HepG2 (cell line): ENCODE results near the gene NUP214. TPM values are rescaled to one million over a fixed set of nuclear protein-coding genes. Genes with fewer than 3 reads are reported as not detected.

ENCODE experiments used
- ATAC-seq: fragments of 200-7000 bp; cut with Tn5 transposase; 3 replicates; pipeline ENCODE4 v1.9.1; 2020; ENCODE audit warnings: mild to moderate bottlenecking, moderate library complexity
- BruUV-seq: library from RNA; stranded (reverse); fragments of 400-500 nt; replicated peaks from 2 replicates; lab custom pipeline; 2021; lab: Mats Ljungman, UMichigan
- CTCF ChIA-PET: fragments of 300-600 bp; formaldehyde crosslinking; extraction: SDS; loops from one replicate; lab custom pipeline; 2021; ENCODE audit warnings: low total read pairs, inconsistent platforms, low intra/inter-chr PET ratio; lab: Yijun Ruan, JAX
- POLR2A ChIA-PET: fragments of 350-600 bp; sonication (Branson Sonifier 250); formaldehyde crosslinking; loops from one replicate; lab custom pipeline; 2020; ENCODE audit warnings: antibody characterized with exemption, inconsistent platforms; lab: Yijun Ruan, JAX
- DNase-seq: peaks from one replicate; pipeline ENCODE4 v3.0.0-alpha.2; 2015; ENCODE audit warnings: low spot score
- FAIRE-seq: peaks from 3 replicates; lab custom pipeline; 2011; peaks lifted over from hg19 to GRCh38; lab: Jason Lieb, UNC
- H2AFZ ChIP-seq: one replicate; pipeline ENCODE4 v1.6.1; 2011; ENCODE audit warnings: low read length, inconsistent platforms
- H3K27ac ChIP-seq: fragments of 300-600 bp; 3 replicates; pipeline ENCODE4 v1.8.0; 2011; ENCODE audit warnings: mixed run types, mild to moderate bottlenecking, mixed read lengths, low read length, inconsistent platforms; ENCODE audit not compliant: insufficient read depth; ENCODE audit errors: extremely low read length
- H3K27me3 ChIP-seq, 2 experiments: fragments of 200-600 bp in 1 of 2; 2 replicates in 1 of 2; 3 replicates in 1 of 2; pipeline versions ENCODE4 v1.6.0 to v1.8.0; 2011; ENCODE audit warnings: low read length in 2 of 2, mild to moderate bottlenecking in 2 of 2, moderate library complexity in 2 of 2, inconsistent platforms in 1 of 2; ENCODE audit not compliant: insufficient read depth in 2 of 2, control insufficient read depth in 1 of 2
- H3K36me3 ChIP-seq, 2 experiments: fragments of 200-600 bp in 1 of 2; replicated peaks in 1 of 2; 2 replicates in 1 of 2; 3 replicates in 1 of 2; pipeline versions ENCODE4 v1.5.1 to v1.8.0; 2011; ENCODE audit warnings: low read length in 2 of 2, inconsistent platforms in 1 of 2; ENCODE audit not compliant: insufficient read depth in 2 of 2, control insufficient read depth in 1 of 2
- H3K4me1 ChIP-seq: 2 replicates; pipeline ENCODE4 v1.5.1; 2012; ENCODE audit warnings: low read length, inconsistent platforms; ENCODE audit not compliant: insufficient read depth
- H3K4me2 ChIP-seq: 2 replicates; pipeline ENCODE4 v1.6.0; 2011; ENCODE audit warnings: low read depth, low read length, inconsistent platforms
- H3K4me3 ChIP-seq, 3 experiments: fragments of 200-600 bp in 1 of 3; sonication (generic), shearing (Covaris generic) in 1 of 3; replicated peaks in 1 of 3; 2 replicates each; pipeline ENCODE4 v1.5.1; 2011 to 2016; ENCODE audit warnings: low read length in 3 of 3, inconsistent platforms in 2 of 3, low read depth in 2 of 3, mild to moderate bottlenecking in 2 of 3, control low read depth in 1 of 3, mixed read lengths in 1 of 3; ENCODE audit not compliant: insufficient read depth in 1 of 3
- H3K79me2 ChIP-seq: one replicate; pipeline ENCODE4 v1.6.1; 2011; ENCODE audit warnings: low read length, inconsistent platforms; ENCODE audit not compliant: insufficient read depth
- H3K9ac ChIP-seq: 2 replicates; pipeline ENCODE4 v1.6.0; 2011; ENCODE audit warnings: mild to moderate bottlenecking, low read depth, low read length, inconsistent platforms; ENCODE audit not compliant: insufficient read depth
- H3K9me3 ChIP-seq: 2 replicates; pipeline ENCODE4 v1.5.1; 2012; ENCODE audit warnings: mild to moderate bottlenecking, low read length
- H4K20me1 ChIP-seq: 2 replicates; pipeline ENCODE4 v1.6.0; 2011; ENCODE audit warnings: inconsistent platforms, mild to moderate bottlenecking, low read length, moderate library complexity; ENCODE audit not compliant: insufficient read depth
- ATRX ChIP-seq: sonication (generic); formaldehyde crosslinking; IDR thresholded peaks from 2 replicates; pipeline ENCODE4 v1.4.0; 2020; ENCODE audit warnings: missing genetic modification reagents, borderline replicate concordance
- BCL6 ChIP-seq: IDR thresholded peaks from 2 replicates; pipeline ENCODE4 v1.6.1; 2016; ENCODE audit warnings: missing genetic modification reagents, missing compliant biosample characterization
- CEBPB ChIP-seq: IDR thresholded peaks from 2 replicates; pipeline ENCODE4 v1.6.1; 2011; ENCODE audit warnings: low read depth, low read length, improper control_type of control experiment, borderline replicate concordance
- FOSL2 ChIP-seq: sonication (generic); formaldehyde crosslinking; IDR thresholded peaks from 2 replicates; pipeline ENCODE4 v1.4.0; 2020; ENCODE audit warnings: missing genetic modification reagents
- GATA4 ChIP-seq: sonication (generic); IDR thresholded peaks from 2 replicates; pipeline ENCODE4 v1.6.1; 2016; ENCODE audit warnings: antibody characterized with exemption, low read depth, borderline replicate concordance
- GLI4 ChIP-seq: sonication (generic); formaldehyde crosslinking; IDR thresholded peaks from 2 replicates; pipeline ENCODE4 v1.5.1; 2020; ENCODE audit warnings: missing genetic modification reagents, mild to moderate bottlenecking, moderate library complexity, borderline replicate concordance
- IKZF1 ChIP-seq: fragments of 450-650 bp; IDR thresholded peaks from 2 replicates; pipeline ENCODE4 v1.7.1; 2016
- IKZF4 ChIP-seq: sonication (generic); formaldehyde crosslinking; IDR thresholded peaks from 2 replicates; pipeline ENCODE4 v1.5.1; 2020; ENCODE audit warnings: borderline replicate concordance, mild to moderate bottlenecking, low read depth, missing genetic modification reagents; ENCODE audit errors: not compliant biosample characterization
- PAF1 ChIP-seq: IDR thresholded peaks from 2 replicates; pipeline ENCODE4 v1.6.1; 2016; ENCODE audit warnings: missing genetic modification reagents, missing compliant biosample characterization
- RARA ChIP-seq: IDR thresholded peaks from 2 replicates; pipeline ENCODE4 v1.6.1; 2016; ENCODE audit warnings: missing genetic modification reagents, missing compliant biosample characterization
- SMAD3 ChIP-seq: sonication (generic); formaldehyde crosslinking; IDR thresholded peaks from 2 replicates; pipeline ENCODE4 v1.4.0; 2020; ENCODE audit warnings: missing genetic modification reagents
- SOX13 ChIP-seq, 3 experiments: fragments of 450-650 bp in 1 of 3; sonication (generic) in 1 of 3; formaldehyde crosslinking in 1 of 3; IDR thresholded peaks in 2 of 3; conservative IDR thresholded peaks in 1 of 3; 2 replicates each; pipeline versions ENCODE4 v1.5.0 to v1.6.1; 2016 to 2020; ENCODE audit warnings: antibody characterized with exemption in 1 of 3, mild to moderate bottlenecking in 1 of 3, missing compliant biosample characterization in 1 of 3, missing genetic modification reagents in 1 of 3, moderate library complexity in 1 of 3
- U2AF2 ChIP-seq: fragments of 200-400 bp; formaldehyde crosslinking; IDR thresholded peaks from 2 replicates; pipeline ENCODE4 v1.6.1; 2017; ENCODE audit warnings: low read depth, mild to moderate bottlenecking, low read length
- ZBTB43 ChIP-seq: sonication (generic); formaldehyde crosslinking; conservative IDR thresholded peaks from 2 replicates; pipeline ENCODE4 v1.4.0; 2020; ENCODE audit warnings: missing genetic modification reagents
- ZNF264 ChIP-seq: sonication (generic); formaldehyde crosslinking; IDR thresholded peaks from 2 replicates; pipeline ENCODE4 v1.4.0; 2020; ENCODE audit warnings: missing genetic modification reagents
- ZSCAN21 ChIP-seq: sonication (generic); formaldehyde crosslinking; IDR thresholded peaks from 2 replicates; pipeline ENCODE4 v1.8.0; 2022; ENCODE audit warnings: mild to moderate bottlenecking, missing genetic modification reagents, moderate library complexity, borderline replicate concordance
- ZSCAN25 ChIP-seq: sonication (generic); formaldehyde crosslinking; IDR thresholded peaks from 2 replicates; pipeline ENCODE4 v1.8.0; 2022; ENCODE audit warnings: mild to moderate bottlenecking, missing genetic modification reagents
- whole genome bisulfite sequencing: methylation state at CpG from one replicate; pipeline ENCODE4 v1.1.6; 2017; ENCODE audit warnings: low lambda C conversion rate; 5-methylcytosine and 5-hydroxymethylcytosine counted together
- in situ Hi-C: cut with HindIII; loops from 2 replicates; pipeline ENCODE4 v1.10.0; 2017; ENCODE audit warnings: low pct_unique_long_range_greater_than_20kb; ENCODE audit not compliant: extremely low pct_ligation_motif_present
- intact Hi-C: fragments of 100-400 bp; cut with micrococcal nuclease; formaldehyde crosslinking; loops from one replicate; pipeline ENCODE4 v1.10.0; 2022; ENCODE audit not compliant: unreplicated experiment
- polyA plus RNA-seq, 8 experiments: library from polyadenylated mRNA; depleted of rRNA in 3 of 8; stranded (reverse) in 7 of 8; unstranded in 1 of 8; fragments of >200 nt; fragmentation: Illumina TruSeq in 4 of 8; extraction: Trizol in 4 of 8; gene quantifications; 2 replicates each; pipeline versions ENCODE4 v1.2.1 to v1.2.3, GENCODE V29; 2011 to 2016; ENCODE audit warnings: low read depth in 4 of 8, missing spikeins in 1 of 8, mixed read lengths in 1 of 8; ENCODE audit not compliant: insufficient read depth in 1 of 8
- total RNA-seq, 5 experiments: library from RNA; depleted of rRNA; stranded (reverse); fragments of >200 nt; fragmentation: Illumina TruSeq; extraction: Trizol; gene quantifications; 2 replicates each; pipeline ENCODE4 v1.2.3, GENCODE V29; 2016; ENCODE audit warnings: low read depth in 1 of 5
- TF ChIP-seq, protein P1 (sequence below): sonication (generic); formaldehyde crosslinking; IDR thresholded peaks from 2 replicates; pipeline ENCODE4 v1.5.1; 2020; ENCODE audit warnings: mild to moderate bottlenecking, missing genetic modification reagents, moderate library complexity

Gene NUP214
- total and polyA plus RNA-seq, 2 of the 13 experiments (the other 11 are each of a cell fraction or from before 2014, with no cell fraction given): 8.4 to 16.0 TPM

DNA sequence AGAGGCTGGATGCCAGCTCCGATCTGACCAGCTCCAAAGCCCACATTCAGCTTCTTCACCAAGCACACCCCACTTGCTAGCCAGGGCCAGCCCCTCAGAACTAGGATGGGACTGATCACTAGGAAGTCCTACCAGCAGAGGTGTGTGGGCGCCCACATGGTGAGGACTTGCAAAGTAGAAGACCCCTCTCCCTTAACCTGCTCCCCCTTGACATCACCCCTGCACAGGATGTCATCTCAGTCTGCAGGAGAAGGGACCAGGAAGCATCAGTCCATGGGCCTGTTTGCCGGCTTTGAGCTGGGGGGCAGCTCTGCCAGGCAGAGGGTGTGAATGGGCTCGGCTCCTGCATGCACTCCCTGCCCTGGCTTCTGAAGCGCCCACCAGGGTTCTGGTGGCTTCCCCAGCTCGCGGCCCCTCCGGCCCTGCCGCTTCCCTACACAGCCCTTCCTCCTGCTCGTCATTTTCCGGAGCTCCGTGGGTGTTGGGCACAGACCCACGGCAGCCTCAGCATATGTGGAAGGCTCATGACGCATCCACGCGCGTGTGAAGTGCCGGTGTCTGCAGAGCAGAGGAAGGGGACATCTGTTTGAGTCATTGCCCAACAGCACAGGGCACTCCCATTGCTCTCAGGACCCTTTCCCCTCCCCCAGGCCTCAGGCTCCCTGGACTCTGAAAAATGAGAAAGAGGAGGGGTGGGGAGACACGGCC, 154.6 kb downstream of the NUP214 start:
- H3K27me3 ChIP-seq: peaks cover 12 to 73% of the 10 kb centered on the region in 2 experiments
- no peak overlapping the region for H3K27ac ChIP-seq
- no peak overlapping the region for H3K4me3 ChIP-seq
- no peak overlapping the region for H3K4me2 ChIP-seq
- intact Hi-C loops (loop anchor here (5.0 to 10.0 kb wide), 2 partner anchors 45 to 103 kb away; no protein-coding TSS in a partner anchor), in situ Hi-C loops (no loop called here)
- H3K9me3 ChIP-seq: no peaks in the 10 kb centered on the region
- BruUV-seq: no TSS peak
- TF ChIP-seq SOX13 (IDR thresholded peaks at IDR 0.05): no peak
- TF ChIP-seq SOX13 (CRISPR knock-in tag; conservative IDR thresholded peaks at IDR 0.05 in 1 of 2, IDR thresholded peaks at IDR 0.05 in 1 of 2): no peak
- no peak for TF ChIP-seq IKZF4
- TF ChIP-seq BCL6 (CRISPR knock-in tag): no peak
- no peak for TF ChIP-seq GATA4
- no peak for TF ChIP-seq RARA (CRISPR knock-in tag)
- no peak for TF ChIP-seq ZNF264
- no peak for TF ChIP-seq SMAD3
- no peak for TF ChIP-seq ZSCAN21 (CRISPR knock-in tag)
- TF ChIP-seq ATRX (CRISPR knock-in tag): no peak
- TF ChIP-seq CEBPB: no peak
- no peak for TF ChIP-seq PAF1 (CRISPR knock-in tag)
- TF ChIP-seq ZSCAN25 (CRISPR knock-in tag): no peak
- no peak for TF ChIP-seq ZBTB43 (CRISPR knock-in tag)
- TF ChIP-seq U2AF2: no peak
- TF ChIP-seq, protein P1, sequence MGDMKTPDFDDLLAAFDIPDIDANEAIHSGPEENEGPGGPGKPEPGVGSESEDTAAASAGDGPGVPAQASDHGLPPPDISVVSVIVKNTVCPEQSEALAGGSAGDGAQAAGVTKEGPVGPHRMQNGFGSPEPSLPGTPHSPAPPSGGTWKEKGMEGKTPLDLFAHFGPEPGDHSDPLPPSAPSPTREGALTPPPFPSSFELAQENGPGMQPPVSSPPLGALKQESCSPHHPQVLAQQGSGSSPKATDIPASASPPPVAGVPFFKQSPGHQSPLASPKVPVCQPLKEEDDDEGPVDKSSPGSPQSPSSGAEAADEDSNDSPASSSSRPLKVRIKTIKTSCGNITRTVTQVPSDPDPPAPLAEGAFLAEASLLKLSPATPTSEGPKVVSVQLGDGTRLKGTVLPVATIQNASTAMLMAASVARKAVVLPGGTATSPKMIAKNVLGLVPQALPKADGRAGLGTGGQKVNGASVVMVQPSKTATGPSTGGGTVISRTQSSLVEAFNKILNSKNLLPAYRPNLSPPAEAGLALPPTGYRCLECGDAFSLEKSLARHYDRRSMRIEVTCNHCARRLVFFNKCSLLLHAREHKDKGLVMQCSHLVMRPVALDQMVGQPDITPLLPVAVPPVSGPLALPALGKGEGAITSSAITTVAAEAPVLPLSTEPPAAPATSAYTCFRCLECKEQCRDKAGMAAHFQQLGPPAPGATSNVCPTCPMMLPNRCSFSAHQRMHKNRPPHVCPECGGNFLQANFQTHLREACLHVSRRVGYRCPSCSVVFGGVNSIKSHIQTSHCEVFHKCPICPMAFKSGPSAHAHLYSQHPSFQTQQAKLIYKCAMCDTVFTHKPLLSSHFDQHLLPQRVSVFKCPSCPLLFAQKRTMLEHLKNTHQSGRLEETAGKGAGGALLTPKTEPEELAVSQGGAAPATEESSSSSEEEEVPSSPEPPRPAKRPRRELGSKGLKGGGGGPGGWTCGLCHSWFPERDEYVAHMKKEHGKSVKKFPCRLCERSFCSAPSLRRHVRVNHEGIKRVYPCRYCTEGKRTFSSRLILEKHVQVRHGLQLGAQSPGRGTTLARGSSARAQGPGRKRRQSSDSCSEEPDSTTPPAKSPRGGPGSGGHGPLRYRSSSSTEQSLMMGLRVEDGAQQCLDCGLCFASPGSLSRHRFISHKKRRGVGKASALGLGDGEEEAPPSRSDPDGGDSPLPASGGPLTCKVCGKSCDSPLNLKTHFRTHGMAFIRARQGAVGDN (CRISPR knock-in tag): no peak
- TF ChIP-seq GLI4 (CRISPR knock-in tag): no peak
- TF ChIP-seq IKZF1: no peak
- no peak for TF ChIP-seq FOSL2 (CRISPR knock-in tag)
- ChIA-PET CTCF (no interaction called here), POLR2A (no interaction called here)
- H3K79me2 ChIP-seq: no peaks in the 10 kb centered on the region
- DNase-seq (no peak), FAIRE-seq (no peak), ATAC-seq (no peak)
- peaks cover 3% of the 10 kb centered on the region; the same call in 1 of the 2 replicates for H4K20me1 ChIP-seq
- H2AFZ ChIP-seq: no peak overlapping the region
- WGBS: 0% methylated on average over 10 of the region's 19 CpGs
- H3K4me1 ChIP-seq: peaks cover 30% of the 10 kb centered on the region
- H3K9ac ChIP-seq: no peak overlapping the region
- no peaks in the 10 kb centered on the region for H3K36me3 ChIP-seq
